NCI-H345 treated with DMSO at 0.1 percent for 48 hours (cell line): ENCODE data around the gene PDE10A.
"Not testable (repeated sequence)": the region's sequence is repeated elsewhere in the genome, so short reads cannot be mapped to it uniquely, and the experiment has no call there.

Source experiments
- DNase-seq: peaks from one replicate; lab custom pipeline; 2025; ENCODE audit not compliant: unreplicated experiment; lab: John Stamatoyannopoulos, UW

The PDE10A gene

DNA sequence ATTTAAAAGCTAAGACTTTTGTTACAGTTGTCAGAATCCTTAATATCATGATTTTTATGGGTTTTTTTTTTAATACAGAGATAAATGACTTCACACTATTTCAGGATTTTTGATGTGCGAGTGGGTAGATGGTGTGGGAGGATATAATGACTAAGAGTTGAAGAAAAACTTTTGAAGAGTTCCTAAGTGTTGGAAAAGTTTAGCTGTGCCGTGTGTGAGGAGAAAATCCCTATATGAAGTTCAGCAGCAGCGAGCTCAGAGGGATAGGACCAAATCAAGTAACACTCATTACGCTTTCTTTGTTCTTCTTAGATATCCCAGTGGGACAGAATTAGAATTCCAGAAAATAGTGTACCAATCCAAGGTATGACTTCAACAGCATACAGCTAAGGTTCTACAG lies 34.1 kb downstream of the PDE10A start:
- no peak for DNase-seq

DNA sequence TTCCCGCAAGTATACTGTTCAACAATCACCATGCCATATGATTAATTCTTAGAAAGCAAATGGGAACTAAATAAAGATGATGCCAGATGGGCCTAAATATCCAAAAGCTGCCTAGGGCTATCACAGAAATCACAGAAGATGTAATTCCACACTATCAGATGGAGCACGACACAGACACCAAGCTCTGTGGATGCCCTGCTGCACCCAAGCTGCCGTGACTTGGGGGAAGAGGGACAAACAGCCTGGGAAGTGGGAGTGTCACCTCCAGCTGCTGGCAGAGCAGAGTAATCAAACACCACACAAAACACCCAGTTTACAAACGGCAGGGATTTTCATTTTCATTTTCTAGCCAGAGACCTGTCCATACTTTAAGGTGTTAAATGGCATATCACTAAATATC lies 35.7 kb downstream of the PDE10A start:
- no peak for DNase-seq

DNA sequence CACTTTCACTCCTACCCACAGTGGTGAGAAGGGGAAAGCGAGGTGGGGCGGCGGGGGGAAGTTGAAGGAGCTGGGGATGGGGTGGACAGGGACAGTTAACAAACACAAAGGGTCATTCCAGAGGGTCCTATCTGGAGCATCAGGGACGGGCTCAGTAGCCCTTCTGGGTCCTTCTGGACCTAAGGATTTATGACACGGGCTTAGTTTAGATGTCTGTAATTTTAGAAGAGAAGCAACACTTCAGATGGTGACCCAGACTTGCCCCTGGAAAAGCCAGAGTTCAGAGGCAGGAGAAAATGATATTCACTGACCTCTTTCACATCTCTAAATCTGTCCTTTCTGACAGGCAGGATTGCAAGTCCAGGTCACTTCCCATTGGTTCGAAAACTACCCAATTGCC lies 36.3 kb downstream of the PDE10A start:
- no peak for DNase-seq

- no peak for DNase-seq
Observed at GRCh38 chr6:165624871-165625639, 38.0 kb downstream of the PDE10A start.

DNA sequence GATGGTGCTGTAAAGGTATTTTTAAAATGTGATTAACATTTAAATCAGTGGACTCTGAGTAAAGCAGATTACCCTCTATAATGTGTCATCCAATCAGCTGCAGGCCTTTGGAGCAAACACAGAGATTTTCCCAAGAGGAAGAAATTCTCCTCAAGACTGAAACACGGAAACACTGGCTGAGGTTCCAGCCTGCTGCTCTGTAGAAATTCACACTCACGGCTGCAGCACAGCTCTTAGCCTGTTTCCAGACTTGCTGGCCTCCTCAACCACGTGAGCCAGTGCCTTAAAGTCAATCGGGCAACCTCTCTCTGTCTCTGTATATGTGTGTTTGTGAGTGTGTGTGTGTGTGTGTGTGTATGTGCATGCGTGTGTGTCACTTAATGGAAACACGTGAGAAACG lies 41.1 kb downstream of the PDE10A start:
- no peak for DNase-seq

GRCh38 chr6:165618891-165619290 lies 44.1 kb downstream of the PDE10A start:
- not testable (repeated sequence) for DNase-seq

GRCh38 chr6:165618241-165618640 lies 44.8 kb downstream of the PDE10A start:
- no peak for DNase-seq

- no peak for DNase-seq
Observed at GRCh38 chr6:165617528-165617927, 45.5 kb downstream of the PDE10A start.

GRCh38 chr6:165616116-165616515 lies 46.9 kb downstream of the PDE10A start:
- no peak for DNase-seq

DNA sequence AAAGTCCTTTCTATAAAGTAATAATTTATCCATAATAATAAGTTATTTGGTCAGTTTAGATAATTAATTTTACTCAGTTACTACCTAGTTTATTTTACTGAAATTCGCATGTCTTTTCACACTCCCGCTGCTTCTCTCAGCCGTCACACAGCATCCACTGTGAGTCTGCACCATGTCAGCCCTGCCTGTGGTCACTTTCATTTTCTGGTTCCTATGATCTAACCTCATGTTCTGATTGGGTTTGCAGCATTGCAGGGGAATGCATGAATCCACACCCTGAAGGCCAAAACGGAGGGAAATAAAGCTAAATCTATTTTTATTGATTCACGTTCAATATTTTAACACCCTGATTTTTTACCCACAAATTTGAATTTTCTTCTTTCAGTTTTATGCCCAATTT lies 47.4 kb downstream of the PDE10A start:
- no peak for DNase-seq

GRCh38 chr6:165611294-165611693 lies 51.7 kb downstream of the PDE10A start:
- no peak for DNase-seq

DNA sequence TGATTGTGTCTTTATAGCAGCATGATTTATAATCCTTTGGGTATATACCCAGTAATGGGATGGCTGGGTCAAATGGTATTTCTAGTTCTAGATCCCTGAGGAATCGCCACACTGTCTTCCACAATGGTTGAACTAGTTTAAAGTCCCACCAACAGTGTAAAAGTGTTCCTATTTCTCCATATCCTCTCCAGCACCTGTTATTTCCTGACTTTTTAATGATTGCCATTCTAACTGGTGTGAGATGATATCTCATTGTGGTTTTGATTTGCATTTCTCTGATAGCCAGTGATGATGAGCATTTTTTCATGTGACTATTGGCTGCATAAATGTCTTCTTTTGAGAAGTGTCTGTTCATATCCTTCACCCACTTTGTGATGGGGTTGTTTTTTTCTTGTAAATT lies 54.5 kb downstream of the PDE10A start:
- not testable (repeated sequence) for DNase-seq

GRCh38 chr6:165606740-165607008 lies 56.4 kb downstream of the PDE10A start:
- DNase-seq, result no peak

GRCh38 chr6:165605901-165606739 lies 56.9 kb downstream of the PDE10A start:
- no peak for DNase-seq

GRCh38 chr6:165605182-165605875 lies 57.7 kb downstream of the PDE10A start:
- DNase-seq, result no peak

DNA sequence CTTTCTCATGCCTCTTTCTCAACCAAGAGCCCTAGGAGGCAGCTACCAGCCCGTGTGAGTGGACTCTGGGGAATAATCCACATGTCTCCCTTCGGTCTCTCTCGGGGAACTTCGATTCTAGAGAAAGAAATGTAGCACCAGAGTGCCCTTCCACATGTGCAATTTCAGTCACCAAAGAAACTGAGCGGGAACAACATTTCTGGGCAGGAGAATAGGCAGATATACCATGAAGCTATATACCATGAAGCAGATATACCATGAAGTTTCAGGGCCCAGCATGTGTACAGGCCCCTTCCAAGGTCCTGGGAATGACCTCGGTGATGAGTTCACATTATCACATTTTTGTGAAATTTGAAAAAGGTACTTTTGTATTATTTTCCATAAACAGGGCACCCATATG lies 60.8 kb downstream of the PDE10A start:
- no peak for DNase-seq

GRCh38 chr6:165600606-165601005 lies 62.4 kb downstream of the PDE10A start:
- no peak for DNase-seq

DNA sequence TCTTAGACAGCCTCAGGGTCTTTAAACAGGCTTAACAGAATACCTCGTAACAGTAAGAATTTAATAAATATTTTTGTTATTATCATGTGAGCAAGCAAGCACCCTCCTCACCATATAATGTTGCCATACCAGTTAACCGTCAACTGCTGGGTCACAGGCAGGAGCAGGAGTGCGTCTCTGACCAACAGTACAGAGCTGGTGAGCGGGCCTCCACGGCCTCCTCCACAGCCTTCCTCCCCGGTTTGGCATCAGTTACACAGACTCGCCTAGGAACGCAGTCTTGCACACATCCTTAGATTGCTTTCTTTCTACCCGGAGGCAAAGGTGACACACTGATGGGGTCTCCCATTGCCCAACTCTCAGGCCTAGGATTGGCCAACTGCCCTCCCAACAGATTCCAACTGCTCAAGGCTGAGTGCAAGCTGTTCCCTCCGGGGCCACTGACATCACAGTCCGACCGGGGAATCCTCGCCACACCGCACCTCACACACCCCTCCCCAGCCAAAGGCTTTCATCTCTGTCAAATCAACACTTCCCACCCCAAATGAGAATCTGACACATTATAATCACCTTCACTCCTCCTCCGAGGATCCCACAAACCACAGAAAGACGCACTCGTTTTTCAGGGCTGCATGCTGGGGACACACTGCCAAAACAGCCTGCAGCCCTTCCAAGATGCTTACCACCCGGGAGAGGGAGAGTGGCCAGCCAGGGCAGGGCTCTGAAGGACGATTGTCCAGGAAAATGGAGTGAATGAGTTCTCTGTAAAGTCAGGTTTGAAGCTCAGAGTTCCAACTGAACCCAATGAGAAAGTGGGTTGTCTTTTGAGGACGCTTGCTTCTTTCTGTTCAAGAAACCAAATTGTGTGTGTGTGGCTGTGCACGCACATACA lies 63.2 kb downstream of the PDE10A start:
- DNase-seq, result no peak

DNA sequence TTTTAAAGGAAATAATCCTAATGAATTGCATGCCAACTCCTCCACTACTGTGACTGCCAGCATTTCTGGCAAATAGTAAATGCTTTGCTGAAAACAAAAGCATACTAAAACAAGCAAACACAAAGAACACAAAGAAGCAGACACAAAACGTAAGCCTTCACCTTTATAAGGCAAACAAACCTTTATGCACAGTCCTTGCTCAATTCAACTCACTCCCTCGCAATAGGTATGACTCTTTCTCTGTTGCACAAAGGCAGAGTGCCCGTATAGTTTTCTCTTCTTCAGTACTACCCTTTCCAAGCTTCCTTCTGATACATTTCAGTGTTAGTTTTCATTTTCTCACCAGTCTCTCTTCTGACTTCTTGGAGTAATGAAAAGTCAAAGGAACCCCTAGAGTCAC lies 63.9 kb downstream of the PDE10A start:
- DNase-seq, result no peak

DNA sequence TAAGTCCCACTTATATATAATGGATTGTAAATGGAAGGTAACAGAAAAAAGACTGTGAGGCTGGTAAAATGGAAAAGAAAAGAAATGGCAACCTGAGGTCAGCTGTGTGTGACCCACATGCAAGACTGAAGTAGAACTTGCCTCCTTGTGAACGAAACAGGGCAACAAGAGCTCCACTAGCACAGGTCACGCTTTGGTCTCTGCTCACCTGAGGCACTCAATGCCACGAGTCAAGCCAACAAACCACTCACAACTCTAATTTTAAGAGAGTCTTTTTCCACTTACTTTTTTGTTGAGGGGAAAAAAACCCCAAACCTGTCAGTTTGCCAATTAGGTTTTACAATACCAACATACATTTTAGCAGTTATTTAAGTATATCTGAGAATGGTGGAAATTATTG lies 65.2 kb downstream of the PDE10A start:
- DNase-seq, result no peak
